ENCODE data around the gene TMEM231. TPM values are rescaled to one million over a fixed set of nuclear protein-coding genes. Genes with fewer than 3 reads are reported as not detected.

The TMEM231 gene
- total and polyA plus RNA-seq, 2 of the 8 experiments (the other 6 are each of a cell fraction or from before 2014, with no cell fraction given): 8.3 to 26.7 TPM

- Histone ChIP-seq H3K4me3 (ENCODE audit: extremely low read depth in 1 of 4, insufficient read depth in 2 of 4, low read depth in 3 of 4, low read length in 4 of 4) (no peak overlapping the region), H3K36me3 (ENCODE audit: control insufficient read depth in 2 of 4, insufficient read depth in 4 of 4, low read length in 3 of 4) (no peaks in the 10 kb centered on the region; a peak in 1 of 8 replicates), H2BK5ac (ENCODE audit: low read depth, low read length) (no peak overlapping the region), H4K8ac (ENCODE audit: extremely low read depth, insufficient read depth, low read length) (no peak overlapping the region), H3K27me3 (replicated peaks in 1 of 4; ENCODE audit: control insufficient read depth in 3 of 4, extremely low read depth in 1 of 4, insufficient read depth in 3 of 4, low read length in 3 of 4) (no peaks in the 10 kb centered on the region), H3K23ac (ENCODE audit: insufficient read length) (no peak overlapping the region), H3K4ac (replicated peaks; ENCODE audit: insufficient read length, low read depth, low read length) (no peak overlapping the region), H4K91ac (replicated peaks; ENCODE audit: insufficient read length, low read length) (no peak overlapping the region), H4K20me1 (replicated peaks in 1 of 2; ENCODE audit: control insufficient read depth in 1 of 2, insufficient read depth in 2 of 2, low read length in 2 of 2) (peaks cover 0 to 1% of the 10 kb centered on the region in 2 experiments), H3K56ac (replicated peaks; ENCODE audit: insufficient read length, low read depth, low read length) (no peak overlapping the region), H3K14ac (ENCODE audit: insufficient read length) (no peak overlapping the region), H2BK15ac (ENCODE audit: low read length) (no peak overlapping the region), H3K79me2 (ENCODE audit: control insufficient read depth in 1 of 2, insufficient read depth in 2 of 2, low read length in 2 of 2) (no peaks in the 10 kb centered on the region), H3K18ac (ENCODE audit: extremely low read depth, low read length) (no peak overlapping the region), H3K79me1 (ENCODE audit: low read depth, low read length) (no peaks in the 10 kb centered on the region), H4K5ac (ENCODE audit: insufficient read length, low read depth, low read length) (no peak overlapping the region), H2BK12ac (ENCODE audit: low read depth, low read length) (no peak overlapping the region), H3K9me3 (ENCODE audit: insufficient read depth in 2 of 2, low read depth in 1 of 2, low read length in 1 of 2) (no peaks in the 10 kb centered on the region), H2AK5ac (ENCODE audit: low read depth, low read length) (no peak overlapping the region), H2BK20ac (ENCODE audit: low read length) (no peak overlapping the region), H3K4me2 (ENCODE audit: insufficient read depth in 1 of 2, low read depth in 2 of 2, low read length in 2 of 2) (no peak overlapping the region), H3K4me1 (replicated peaks in 1 of 4; ENCODE audit: control insufficient read depth in 3 of 4, insufficient read depth in 4 of 4, low read length in 3 of 4) (no peaks in the 10 kb centered on the region), H2AFZ (ENCODE audit: low read length) (no peak overlapping the region), H3K23me2 (ENCODE audit: low read depth, low read length) (no peaks in the 10 kb centered on the region), H3K27ac (ENCODE audit: low read depth, low read length) (no peak overlapping the region), H2BK120ac (replicated peaks; ENCODE audit: low read depth, low read length) (no peak overlapping the region), H3K9ac (replicated peaks in 1 of 4; ENCODE audit: extremely low read depth in 1 of 4, low read depth in 3 of 4, low read length in 3 of 4) (no peak overlapping the region)
- POLR2A ChIA-PET (ENCODE audit: partially characterized antibody): interaction anchor here (1.2 kb wide), 1 partner anchor 24 kb away, joined by 3 read pairs; no protein-coding TSS in a partner anchor
- no peak for TF ChIP-seq SRF (IDR thresholded peaks at IDR 0.05; ENCODE audit: low read depth, low read length)
- TF ChIP-seq, protein P1, sequence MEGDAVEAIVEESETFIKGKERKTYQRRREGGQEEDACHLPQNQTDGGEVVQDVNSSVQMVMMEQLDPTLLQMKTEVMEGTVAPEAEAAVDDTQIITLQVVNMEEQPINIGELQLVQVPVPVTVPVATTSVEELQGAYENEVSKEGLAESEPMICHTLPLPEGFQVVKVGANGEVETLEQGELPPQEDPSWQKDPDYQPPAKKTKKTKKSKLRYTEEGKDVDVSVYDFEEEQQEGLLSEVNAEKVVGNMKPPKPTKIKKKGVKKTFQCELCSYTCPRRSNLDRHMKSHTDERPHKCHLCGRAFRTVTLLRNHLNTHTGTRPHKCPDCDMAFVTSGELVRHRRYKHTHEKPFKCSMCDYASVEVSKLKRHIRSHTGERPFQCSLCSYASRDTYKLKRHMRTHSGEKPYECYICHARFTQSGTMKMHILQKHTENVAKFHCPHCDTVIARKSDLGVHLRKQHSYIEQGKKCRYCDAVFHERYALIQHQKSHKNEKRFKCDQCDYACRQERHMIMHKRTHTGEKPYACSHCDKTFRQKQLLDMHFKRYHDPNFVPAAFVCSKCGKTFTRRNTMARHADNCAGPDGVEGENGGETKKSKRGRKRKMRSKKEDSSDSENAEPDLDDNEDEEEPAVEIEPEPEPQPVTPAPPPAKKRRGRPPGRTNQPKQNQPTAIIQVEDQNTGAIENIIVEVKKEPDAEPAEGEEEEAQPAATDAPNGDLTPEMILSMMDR (IDR thresholded peaks at IDR 0.05; ENCODE audit: control extremely low read depth in 1 of 3, insufficient read depth in 1 of 3, low read depth in 1 of 3, low read length in 3 of 3): no peak
- DNase-seq (ENCODE audit: low read depth in 1 of 2, low spot score in 2 of 2) (no peak), FAIRE-seq (no peak)
- 90% methylated on average over 5 of the region's 5 CpGs; no CpG with 5 or more reads in 1 of the 2 experiments for WGBS, 2 experiments (ENCODE audit: extremely low coverage in 1 of 2, insufficient coverage in 1 of 2, insufficient read length in 1 of 2, insufficient replicate concordance in 2 of 2, low coverage in 1 of 2, low lambda C conversion rate in 2 of 2, missing lambda C conversion rate in 1 of 2)
- CTCF ChIA-PET (ENCODE audit: partially characterized antibody): interaction anchor here (0.8 to 2.9 kb wide), 8 partner anchors 9 to 343 kb away, joined by 3 to 21 read pairs (median 4); no protein-coding TSS in a partner anchor
Observed at GRCh38 chr16:75541236-75541635, 14.8 kb downstream of the TMEM231 start.
